ENCODE data around the gene KIRREL1. TPM values are rescaled to one million over a fixed set of nuclear protein-coding genes. Genes with fewer than 3 reads are reported as not detected.

The KIRREL1 gene
- total RNA-seq, 1 donor from 2014 or later, result 0.02 TPM

- intact Hi-C loops (cut with micrococcal nuclease), result loop anchor here (5.0 kb wide), 1 partner anchor 52 kb away; no protein-coding TSS in a partner anchor
- Mint-ChIP-seq H3K36me3 (ENCODE audit: low read depth) (no peaks in the 10 kb centered on the region), H3K9me3 (no peaks in the 10 kb centered on the region), H3K27me3 (peaks cover 4% of the 10 kb centered on the region), H3K4me3 (no peak overlapping the region), H3K4me1 (no peaks in the 10 kb centered on the region), H3K27ac (no peak overlapping the region)
- no peak for DNase-seq
Measured at GRCh38 chr1:158005224-158005623, 11.8 kb downstream of the KIRREL1 start.

- Mint-ChIP-seq H3K27me3 (peaks cover 2% of the 10 kb centered on the region), H3K36me3 (ENCODE audit: low read depth) (no peaks in the 10 kb centered on the region), H3K27ac (no peak overlapping the region), H3K4me1 (no peaks in the 10 kb centered on the region), H3K9me3 (no peaks in the 10 kb centered on the region), H3K4me3 (no peak overlapping the region)
- intact Hi-C loops (cut with micrococcal nuclease), result loop anchor here (5.0 kb wide), 1 partner anchor 50 kb away; no protein-coding TSS in a partner anchor
- DNase-seq, result no peak
Measured at GRCh38 chr1:158007180-158007579, 13.7 kb downstream of the KIRREL1 start.

- no peaks in the 10 kb centered on the region for H3K4me1 Mint-ChIP-seq
- no peaks in the 10 kb centered on the region for H3K9me3 Mint-ChIP-seq
- H3K27me3 Mint-ChIP-seq, result no peaks in the 10 kb centered on the region
- no peaks in the 10 kb centered on the region for H3K36me3 Mint-ChIP-seq (ENCODE audit: low read depth)
- DNase-seq, result no peak
- H3K27ac Mint-ChIP-seq, result no peak overlapping the region
- no peak overlapping the region for H3K4me3 Mint-ChIP-seq
- intact Hi-C loops (cut with micrococcal nuclease), result loop anchor here (5.0 kb wide), 1 partner anchor 49 kb away; no protein-coding TSS in a partner anchor
Measured at GRCh38 chr1:158007667-158008386, 14.4 kb downstream of the KIRREL1 start.

- H3K36me3 Mint-ChIP-seq (ENCODE audit: low read depth), result no peaks in the 10 kb centered on the region
- no peak overlapping the region for H3K4me3 Mint-ChIP-seq
Measured at GRCh38 chr1:158008630-158009029, 15.2 kb downstream of the KIRREL1 start.

GRCh38 chr1:158011714-158012113 is 18.3 kb downstream of the KIRREL1 start:
- H3K27ac Mint-ChIP-seq, result no peak overlapping the region

More at GRCh38 chr1:158008630-158009029, 15.2 kb downstream of the KIRREL1 start:
- Mint-ChIP-seq H3K27ac (no peak overlapping the region), H3K27me3 (peaks cover 3% of the 10 kb centered on the region), H3K4me1 (no peaks in the 10 kb centered on the region), H3K9me3 (no peaks in the 10 kb centered on the region)
- intact Hi-C loops (cut with micrococcal nuclease), result loop anchor here (5.0 kb wide), 1 partner anchor 49 kb away; no protein-coding TSS in a partner anchor
- DNase-seq, result no peak

GRCh38 chr1:158013840-158014730 is 20.6 kb downstream of the KIRREL1 start:
- Mint-ChIP-seq H3K27me3 (peaks cover 9% of the 10 kb centered on the region), H3K4me3 (no peak overlapping the region), H3K4me1 (no peaks in the 10 kb centered on the region), H3K36me3 (ENCODE audit: low read depth) (no peaks in the 10 kb centered on the region), H3K27ac (no peak overlapping the region), H3K9me3 (no peaks in the 10 kb centered on the region)
- no peak for DNase-seq
- intact Hi-C loops (cut with micrococcal nuclease), result no loop called here

More at GRCh38 chr1:158011714-158012113, 18.3 kb downstream of the KIRREL1 start:
- intact Hi-C loops (cut with micrococcal nuclease), result no loop called here
- H3K27me3 Mint-ChIP-seq, result peaks cover 5% of the 10 kb centered on the region
- H3K4me3 Mint-ChIP-seq, result no peak overlapping the region
- no peaks in the 10 kb centered on the region for H3K36me3 Mint-ChIP-seq (ENCODE audit: low read depth)
- no peaks in the 10 kb centered on the region for H3K4me1 Mint-ChIP-seq
- H3K9me3 Mint-ChIP-seq, result no peaks in the 10 kb centered on the region
- DNase-seq, result no peak

GRCh38 chr1:158014731-158015320 is 21.4 kb downstream of the KIRREL1 start:
- H3K4me3 Mint-ChIP-seq, result no peak overlapping the region
- intact Hi-C loops (cut with micrococcal nuclease), result no loop called here
- DNase-seq, result no peak
- no peaks in the 10 kb centered on the region for H3K9me3 Mint-ChIP-seq
- H3K27ac Mint-ChIP-seq, result no peak overlapping the region
- no peaks in the 10 kb centered on the region for H3K36me3 Mint-ChIP-seq (ENCODE audit: low read depth)
- H3K27me3 Mint-ChIP-seq, result peaks cover 9% of the 10 kb centered on the region
- no peaks in the 10 kb centered on the region for H3K4me1 Mint-ChIP-seq

GRCh38 chr1:158016651-158017335 is 23.3 kb downstream of the KIRREL1 start:
- no peak for DNase-seq
- no peak overlapping the region for H3K27ac Mint-ChIP-seq
- no peaks in the 10 kb centered on the region for H3K36me3 Mint-ChIP-seq (ENCODE audit: low read depth)
- peaks cover 9% of the 10 kb centered on the region for H3K27me3 Mint-ChIP-seq
- intact Hi-C loops (cut with micrococcal nuclease), result no loop called here
- H3K9me3 Mint-ChIP-seq, result no peaks in the 10 kb centered on the region
- H3K4me1 Mint-ChIP-seq, result no peaks in the 10 kb centered on the region
- no peak overlapping the region for H3K4me3 Mint-ChIP-seq

GRCh38 chr1:158017800-158018595 is 24.6 kb downstream of the KIRREL1 start:
- intact Hi-C loops (cut with micrococcal nuclease), result no loop called here
- no peak for DNase-seq
- H3K9me3 Mint-ChIP-seq, result no peaks in the 10 kb centered on the region
- H3K4me1 Mint-ChIP-seq, result no peaks in the 10 kb centered on the region
- H3K27me3 Mint-ChIP-seq, result peaks cover 8% of the 10 kb centered on the region
- no peak overlapping the region for H3K27ac Mint-ChIP-seq
- H3K36me3 Mint-ChIP-seq (ENCODE audit: low read depth), result no peaks in the 10 kb centered on the region
- H3K4me3 Mint-ChIP-seq, result no peak overlapping the region

- intact Hi-C loops (cut with micrococcal nuclease), result no loop called here
- no peak overlapping the region for H3K4me3 Mint-ChIP-seq
- H3K4me1 Mint-ChIP-seq, result no peaks in the 10 kb centered on the region
- H3K9me3 Mint-ChIP-seq, result no peaks in the 10 kb centered on the region
- DNase-seq, result no peak
- no peaks in the 10 kb centered on the region for H3K36me3 Mint-ChIP-seq (ENCODE audit: low read depth)
- H3K27ac Mint-ChIP-seq, result no peak overlapping the region
- peaks cover 6% of the 10 kb centered on the region for H3K27me3 Mint-ChIP-seq
Measured at GRCh38 chr1:158019171-158019868, 25.9 kb downstream of the KIRREL1 start.

GRCh38 chr1:158020259-158020885 is 26.9 kb downstream of the KIRREL1 start:
- no peak for DNase-seq
- Mint-ChIP-seq H3K4me3 (no peak overlapping the region), H3K27me3 (peaks cover 6% of the 10 kb centered on the region), H3K27ac (no peak overlapping the region), H3K36me3 (ENCODE audit: low read depth) (no peaks in the 10 kb centered on the region), H3K4me1 (no peaks in the 10 kb centered on the region), H3K9me3 (no peaks in the 10 kb centered on the region)
- intact Hi-C loops (cut with micrococcal nuclease), result no loop called here
